Coronary artery (tissue), 2 donors: ENCODE data around the gene HSPBAP1.
A peak's percentile ranks its signal among the peaks of the same experiment; 100 is the strongest.

Experiments
- DNase-seq: peaks from one replicate; pipeline ENCODE4 v3.0.0-alpha.2; 2017; ENCODE audit warnings: low spot score
- H3K27ac ChIP-seq, 2 donors: fragments of 200-600 bp; sonication (generic); one replicate each; pipeline ENCODE4 v1.5.1; 2016 to 2019
- H3K4me3 ChIP-seq: fragments of 200-600 bp; sonication (generic); 2 replicates; pipeline ENCODE4 v1.5.1; 2016; ENCODE audit warnings: mild to moderate bottlenecking, moderate library complexity
- CTCF ChIP-seq: fragments of 200-600 bp; sonication (generic); IDR thresholded peaks from one replicate; pipeline ENCODE4 v1.5.1; 2019; ENCODE audit warnings: antibody characterized with exemption

HSPBAP1 gene

DNA sequence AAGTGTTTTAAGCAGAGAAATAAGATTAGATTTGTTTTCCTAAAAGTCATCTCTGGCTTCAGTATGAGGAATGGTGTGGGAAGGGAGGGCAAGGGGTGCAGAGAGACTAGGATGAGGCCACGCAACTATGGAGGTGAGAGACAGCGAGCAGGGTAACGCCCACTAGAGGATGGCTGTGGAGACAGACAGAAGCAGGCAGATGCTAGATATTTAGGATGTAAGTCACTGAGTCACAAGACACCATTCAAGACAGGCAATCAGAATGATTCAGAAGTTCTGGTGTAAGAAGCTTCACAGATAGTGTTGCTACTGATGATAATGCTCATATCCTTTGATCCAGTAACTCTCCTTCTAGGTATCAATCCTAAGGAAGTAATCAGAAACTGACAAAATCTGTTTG is 19.1 kb downstream of the HSPBAP1 start:
- no peak for TF ChIP-seq CTCF
- Histone ChIP-seq H3K4me3 (no peak overlapping the region), H3K27ac (peak overlapping the region in 1 of 2 donors; percentile 41)
- no peak for DNase-seq

GRCh38 chr3:122773944-122774509 is 19.6 kb downstream of the HSPBAP1 start:
- Histone ChIP-seq H3K4me3 (no peak overlapping the region), H3K27ac (peak overlapping the region in 1 of 2 donors; percentile 44)
- DNase-seq: no peak
- TF ChIP-seq CTCF: no peak

DNA sequence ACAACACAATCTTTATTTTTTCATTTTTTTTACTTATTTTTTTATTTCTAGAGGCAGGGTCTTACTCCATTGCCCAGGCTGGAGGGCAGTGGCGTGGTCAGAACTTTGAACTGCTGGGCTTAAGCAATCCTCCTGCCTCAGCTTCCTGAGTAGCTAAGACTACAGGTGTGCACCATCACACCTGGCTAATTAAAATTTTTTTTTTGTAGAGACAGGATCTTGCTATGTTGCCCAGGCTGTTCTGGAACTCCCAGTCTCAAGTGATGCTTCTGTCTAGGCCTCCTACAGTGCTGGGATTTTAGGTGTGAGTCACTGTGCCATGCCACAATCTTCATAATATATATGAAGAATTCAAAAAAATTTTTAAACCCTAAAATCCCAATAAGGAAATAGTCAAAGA is 20.8 kb downstream of the HSPBAP1 start:
- Histone ChIP-seq H3K27ac (no peak overlapping the region), H3K4me3 (no peak overlapping the region)
- no peak for DNase-seq
- TF ChIP-seq CTCF: no peak

DNA sequence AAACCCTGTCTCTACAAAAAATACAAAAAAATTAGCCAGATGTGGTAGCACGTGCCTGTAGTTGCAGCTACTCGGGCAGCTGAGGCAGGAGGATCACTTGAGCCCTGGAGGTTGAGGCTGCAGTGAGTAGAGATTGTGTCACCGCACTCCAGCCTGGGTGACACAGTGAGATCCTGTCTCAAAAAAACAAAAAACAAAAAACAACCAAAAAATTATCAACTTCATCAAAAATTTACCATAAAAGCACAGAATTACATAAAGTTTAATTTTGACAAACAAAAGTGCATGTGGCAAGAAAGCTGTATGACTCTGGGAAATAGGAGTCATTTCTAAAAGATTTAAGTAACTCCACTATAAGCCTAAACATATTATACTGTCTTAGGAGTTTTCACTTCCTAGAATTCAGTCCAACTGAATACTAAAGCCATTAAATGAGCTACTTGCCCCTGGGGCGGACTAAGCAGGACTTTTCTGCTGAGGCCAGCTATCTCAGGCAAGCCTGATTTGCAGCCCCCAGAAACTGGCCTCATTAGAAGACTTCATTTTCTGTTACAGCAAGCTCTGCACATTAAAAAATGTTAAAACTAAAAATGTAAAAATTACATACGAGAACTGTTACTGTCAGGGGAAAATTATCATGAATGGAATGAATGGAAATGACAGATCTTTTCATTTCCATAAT is 23.0 kb downstream of the HSPBAP1 start:
- TF ChIP-seq CTCF: no peak
- no peak for DNase-seq
- Histone ChIP-seq H3K4me3 (no peak overlapping the region), H3K27ac (peak overlapping the region in 1 of 2 donors; percentile 68)

DNA sequence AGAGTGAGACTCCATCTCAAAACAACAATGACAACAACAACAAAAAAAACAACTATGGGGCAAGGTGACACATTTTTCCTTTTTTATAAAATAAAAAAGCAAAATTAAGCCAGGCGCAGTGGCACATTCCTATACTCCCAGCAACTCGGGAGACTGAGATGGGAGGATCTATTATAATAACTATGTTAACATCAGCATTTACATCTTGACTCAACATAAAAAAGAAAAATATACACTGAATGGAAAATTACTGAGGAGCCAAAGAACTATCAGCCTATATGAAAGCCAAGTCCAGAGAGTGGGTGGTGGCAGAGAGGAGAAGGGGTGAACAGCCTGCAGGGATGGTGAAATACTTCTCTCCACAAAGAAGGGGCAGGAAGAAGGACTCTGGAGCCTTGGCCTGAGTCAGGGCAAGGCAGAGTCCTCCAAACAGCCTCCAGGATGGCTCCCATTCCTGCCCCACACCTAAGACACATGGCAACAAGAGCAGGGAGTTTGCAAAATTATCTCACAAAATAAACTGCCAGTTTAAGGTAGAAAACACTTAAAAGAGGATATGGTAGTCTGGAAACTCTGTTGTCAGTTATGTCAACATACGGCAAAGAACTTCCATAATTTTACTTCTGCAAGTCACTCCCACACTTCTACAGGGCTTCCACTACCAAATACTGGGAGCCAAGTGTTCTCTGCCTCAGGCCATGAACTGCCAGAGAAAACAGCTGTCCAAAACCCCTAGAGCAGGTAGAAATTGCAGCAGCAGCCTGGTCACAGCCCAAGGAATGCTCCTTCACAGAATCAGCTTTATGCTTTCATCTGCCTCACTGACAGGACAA is 25.9 kb downstream of the HSPBAP1 start:
- TF ChIP-seq CTCF: no peak
- H3K4me3 ChIP-seq: no peak overlapping the region
- peak overlapping the region in 1 of 2 donors; percentile 69 for H3K27ac ChIP-seq
- DNase-seq: no peak

DNA sequence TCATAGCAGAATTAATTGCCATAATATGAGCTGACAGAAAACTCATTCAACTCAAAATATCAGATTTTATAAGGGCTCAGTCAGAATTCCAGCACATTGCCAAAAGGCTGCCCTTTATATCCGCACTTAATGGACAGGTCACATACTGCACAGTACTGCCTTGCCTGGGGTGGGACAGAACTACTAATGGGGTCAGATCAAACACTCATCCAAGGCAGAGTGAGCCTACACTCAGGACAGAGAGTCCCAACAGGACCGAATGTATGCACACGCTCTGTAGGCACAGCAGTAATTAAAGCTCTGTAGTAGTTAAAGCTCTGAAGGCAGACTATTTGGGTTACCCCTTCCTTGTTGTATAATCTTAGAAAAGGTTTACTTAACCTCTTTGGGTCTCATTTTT is 27.2 kb downstream of the HSPBAP1 start:
- DNase-seq: no peak
- Histone ChIP-seq H3K27ac (no peak overlapping the region), H3K4me3 (no peak overlapping the region)
- no peak for TF ChIP-seq CTCF
